ENCODE measurements around the gene SH3GL2.

- TF ChIP-seq POLR2A (IDR thresholded peaks at IDR 0.05; ENCODE audit: low read length) (no peak), GATA1 (IDR thresholded peaks at IDR 0.05; ENCODE audit: low read depth, low read length) (no peak)
These were observed 163.2 kb downstream of the SH3GL2 start for GRCh38 chr9:17742067-17742466.

Data from erythroblast (primary cell).